Keratinocyte (primary cell): ENCODE data around the gene LASP1NB.

Source experiments
- DNase-seq: peaks from one replicate; pipeline ENCODE4 v3.0.0-alpha.2; 2011; ENCODE audit warnings: low read depth, missing footprints, low spot score
- FAIRE-seq: peaks from 2 replicates; lab custom pipeline; 2011; peaks lifted over from hg19 to GRCh38; lab: Jason Lieb, UNC
- H2AFZ ChIP-seq: 2 replicates; pipeline ENCODE4 v1.6.0; 2012; ENCODE audit warnings: low read length, control low read depth, inconsistent platforms; ENCODE audit not compliant: control insufficient read depth
- H3K27ac ChIP-seq: 2 replicates; pipeline ENCODE4 v1.5.1; 2011; ENCODE audit warnings: low read length; ENCODE audit not compliant: control insufficient read depth, insufficient read depth
- H3K27me3 ChIP-seq: 3 replicates; pipeline ENCODE4 v1.6.0; 2011; ENCODE audit warnings: low read length; ENCODE audit not compliant: control insufficient read depth, insufficient read depth; ENCODE audit errors: extremely low read depth
- H3K36me3 ChIP-seq, 2 experiments: 2 replicates in 1 of 2; 3 replicates in 1 of 2; pipeline ENCODE4 v1.5.1; 2011; ENCODE audit warnings: low read length in 2 of 2, mild to moderate bottlenecking in 1 of 2; ENCODE audit not compliant: control insufficient read depth in 2 of 2, insufficient read depth in 2 of 2; ENCODE audit errors: extremely low read depth in 1 of 2
- H3K4me1 ChIP-seq: 3 replicates; pipeline ENCODE4 v1.5.1; 2011; ENCODE audit warnings: low read length; ENCODE audit not compliant: control insufficient read depth, insufficient read depth; ENCODE audit errors: extremely low read depth
- H3K4me2 ChIP-seq: 3 replicates; pipeline ENCODE4 v1.6.0; 2011; ENCODE audit warnings: low read depth, low read length; ENCODE audit not compliant: control insufficient read depth, insufficient read depth; ENCODE audit errors: extremely low read depth
- H3K4me3 ChIP-seq, 3 experiments: fragments of 200-600 bp in 1 of 3; sonication (generic) in 1 of 3; 2 replicates in 2 of 3; 3 replicates in 1 of 3; pipeline ENCODE4 v1.5.1; 2011 to 2016; ENCODE audit warnings: low read length in 3 of 3, mild to moderate bottlenecking in 3 of 3, control low read depth in 2 of 3, inconsistent platforms in 1 of 3, low read depth in 1 of 3, mixed read lengths in 1 of 3, mixed run types in 1 of 3, moderate library complexity in 1 of 3; ENCODE audit not compliant: control insufficient read depth in 2 of 3, insufficient read depth in 2 of 3; ENCODE audit errors: extremely low read depth in 1 of 3
- H3K79me2 ChIP-seq: 2 replicates; pipeline ENCODE4 v1.6.0; 2012; ENCODE audit warnings: low read length; ENCODE audit not compliant: control insufficient read depth, insufficient read depth
- H3K9ac ChIP-seq: 3 replicates; pipeline ENCODE4 v1.6.0; 2011; ENCODE audit warnings: low read length; ENCODE audit not compliant: control insufficient read depth, insufficient read depth; ENCODE audit errors: extremely low read depth
- H3K9me1 ChIP-seq: 3 replicates; pipeline ENCODE4 v1.6.0; 2011; ENCODE audit warnings: low read length; ENCODE audit not compliant: control insufficient read depth, insufficient read depth; ENCODE audit errors: extremely low read depth
- H3K9me3 ChIP-seq: 2 replicates; pipeline ENCODE4 v1.5.1; 2012; ENCODE audit warnings: low read depth, low read length; ENCODE audit not compliant: control insufficient read depth
- H4K20me1 ChIP-seq: 3 replicates; pipeline ENCODE4 v1.6.0; 2011; ENCODE audit warnings: low read length; ENCODE audit not compliant: control insufficient read depth, insufficient read depth; ENCODE audit errors: extremely low read depth
- EZH2 ChIP-seq: IDR thresholded peaks from one replicate; pipeline ENCODE4 v1.6.1; 2012; ENCODE audit warnings: inconsistent platforms, mild to moderate bottlenecking, low read length, moderate library complexity
- dilution Hi-C: fragments of 300-500 bp; cut with MboI; formaldehyde crosslinking; loops from one replicate; pipeline ENCODE4 v1.7.0; 2020; ENCODE audit warnings: low sequenced_read_pairs; ENCODE audit not compliant: extremely low pct_ligation_motif_present
- TF ChIP-seq, protein P1 (sequence below), 3 experiments: IDR thresholded peaks in 1 of 3; conservative IDR thresholded peaks in 1 of 3; optimal IDR thresholded peaks in 1 of 3; 2 replicates in 2 of 3; 3 replicates in 1 of 3; pipeline versions ENCODE3 to v1.5.1; 2011; ENCODE audit warnings: low read length in 3 of 3, mild to moderate bottlenecking in 3 of 3, moderate library complexity in 2 of 3, control low read depth in 1 of 3, inconsistent platforms in 1 of 3; ENCODE audit not compliant: insufficient read depth in 2 of 3; ENCODE audit errors: extremely low read depth in 1 of 3

Gene LASP1NB

DNA sequence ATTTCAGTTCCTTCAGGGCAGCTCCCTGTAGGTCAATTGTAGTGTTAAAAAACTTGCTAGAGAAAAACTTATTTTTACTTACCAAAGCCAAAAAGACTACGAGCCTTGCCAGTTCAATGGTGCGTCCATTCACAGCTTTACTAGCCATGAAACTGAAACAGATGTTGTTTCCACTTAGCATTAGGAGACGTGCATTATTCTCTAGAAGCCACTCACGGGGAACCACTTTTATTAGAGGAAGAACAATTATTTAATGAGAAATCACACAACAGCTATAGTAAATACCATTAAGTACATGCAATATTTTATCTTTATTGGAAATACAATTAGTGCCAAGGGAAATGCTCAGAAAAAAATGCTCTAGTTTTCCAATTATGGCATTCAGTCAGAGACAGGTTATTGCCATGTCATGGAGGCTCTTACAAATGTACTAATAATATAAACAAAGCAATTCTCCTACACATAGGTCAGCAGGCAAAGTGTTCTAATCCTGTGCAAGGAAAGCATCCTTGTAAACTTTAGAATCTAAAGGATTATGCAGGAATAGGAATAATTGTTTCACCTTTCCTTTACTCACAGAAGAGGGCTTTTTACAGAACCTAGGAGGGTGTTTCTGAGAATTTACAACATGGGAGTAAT, 17.4 kb downstream of the LASP1NB start:
- no peak overlapping the region for H3K4me3 ChIP-seq
- no peak for DNase-seq
- no peak overlapping the region for H3K9ac ChIP-seq
- no peaks in the 10 kb centered on the region for H3K4me1 ChIP-seq
- TF ChIP-seq, protein P1, sequence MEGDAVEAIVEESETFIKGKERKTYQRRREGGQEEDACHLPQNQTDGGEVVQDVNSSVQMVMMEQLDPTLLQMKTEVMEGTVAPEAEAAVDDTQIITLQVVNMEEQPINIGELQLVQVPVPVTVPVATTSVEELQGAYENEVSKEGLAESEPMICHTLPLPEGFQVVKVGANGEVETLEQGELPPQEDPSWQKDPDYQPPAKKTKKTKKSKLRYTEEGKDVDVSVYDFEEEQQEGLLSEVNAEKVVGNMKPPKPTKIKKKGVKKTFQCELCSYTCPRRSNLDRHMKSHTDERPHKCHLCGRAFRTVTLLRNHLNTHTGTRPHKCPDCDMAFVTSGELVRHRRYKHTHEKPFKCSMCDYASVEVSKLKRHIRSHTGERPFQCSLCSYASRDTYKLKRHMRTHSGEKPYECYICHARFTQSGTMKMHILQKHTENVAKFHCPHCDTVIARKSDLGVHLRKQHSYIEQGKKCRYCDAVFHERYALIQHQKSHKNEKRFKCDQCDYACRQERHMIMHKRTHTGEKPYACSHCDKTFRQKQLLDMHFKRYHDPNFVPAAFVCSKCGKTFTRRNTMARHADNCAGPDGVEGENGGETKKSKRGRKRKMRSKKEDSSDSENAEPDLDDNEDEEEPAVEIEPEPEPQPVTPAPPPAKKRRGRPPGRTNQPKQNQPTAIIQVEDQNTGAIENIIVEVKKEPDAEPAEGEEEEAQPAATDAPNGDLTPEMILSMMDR (optimal IDR thresholded peaks at IDR 0.05 in 1 of 3, IDR thresholded peaks at IDR 0.05 in 1 of 3, conservative IDR thresholded peaks at IDR 0.05 in 1 of 3; ENCODE audit: extremely low read depth in 1 of 3, insufficient read depth in 2 of 3, low read length in 3 of 3) = no peak
- TF ChIP-seq EZH2 = no peak
- dilution Hi-C loops = no loop called here
- no peak overlapping the region for H3K4me2 ChIP-seq
- H3K9me1 ChIP-seq = no peaks in the 10 kb centered on the region
- no peaks in the 10 kb centered on the region for H4K20me1 ChIP-seq
- H3K27me3 ChIP-seq = no peaks in the 10 kb centered on the region
- H3K36me3 ChIP-seq = no peaks in the 10 kb centered on the region
- no peaks in the 10 kb centered on the region for H3K9me3 ChIP-seq
- no peak for FAIRE-seq
- H2AFZ ChIP-seq = no peak overlapping the region
- H3K79me2 ChIP-seq = no peaks in the 10 kb centered on the region
- no peak overlapping the region for H3K27ac ChIP-seq

DNA sequence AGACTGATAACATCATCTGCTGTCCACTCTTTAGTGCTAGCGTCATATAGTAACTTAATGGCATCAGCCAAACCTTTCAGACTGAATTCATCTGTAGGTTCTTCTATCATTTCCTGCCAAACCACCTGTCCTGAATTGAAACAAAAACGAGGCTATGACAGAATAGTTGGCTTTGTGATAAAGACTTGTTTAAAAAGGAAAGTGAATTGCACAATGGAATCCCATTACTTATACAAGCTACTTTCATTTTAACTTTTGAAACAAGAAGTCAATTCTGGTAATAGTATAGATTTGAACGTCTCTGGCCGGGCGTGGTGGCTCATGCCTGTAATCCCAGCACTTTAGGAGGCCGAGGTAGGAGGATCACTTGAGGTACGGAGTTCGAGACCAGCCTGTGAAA, 18.2 kb downstream of the LASP1NB start:
- Histone ChIP-seq H3K79me2 (no peaks in the 10 kb centered on the region), H3K27me3 (no peaks in the 10 kb centered on the region), H3K9me3 (no peaks in the 10 kb centered on the region), H3K36me3 (no peaks in the 10 kb centered on the region), H3K4me1 (no peaks in the 10 kb centered on the region), H3K9ac (no peak overlapping the region), H3K4me3 (no peak overlapping the region), H2AFZ (no peak overlapping the region), H4K20me1 (no peaks in the 10 kb centered on the region), H3K9me1 (no peaks in the 10 kb centered on the region), H3K4me2 (no peak overlapping the region), H3K27ac (no peak overlapping the region)
- DNase-seq (no peak), FAIRE-seq (no peak)
- TF ChIP-seq, protein P1 (optimal IDR thresholded peaks at IDR 0.05 in 1 of 3, IDR thresholded peaks at IDR 0.05 in 1 of 3, conservative IDR thresholded peaks at IDR 0.05 in 1 of 3; ENCODE audit: extremely low read depth in 1 of 3, insufficient read depth in 2 of 3, low read length in 3 of 3) = no peak
- no peak for TF ChIP-seq EZH2
- dilution Hi-C loops = no loop called here
